ENCODE results near the gene DEK.

DNA sequence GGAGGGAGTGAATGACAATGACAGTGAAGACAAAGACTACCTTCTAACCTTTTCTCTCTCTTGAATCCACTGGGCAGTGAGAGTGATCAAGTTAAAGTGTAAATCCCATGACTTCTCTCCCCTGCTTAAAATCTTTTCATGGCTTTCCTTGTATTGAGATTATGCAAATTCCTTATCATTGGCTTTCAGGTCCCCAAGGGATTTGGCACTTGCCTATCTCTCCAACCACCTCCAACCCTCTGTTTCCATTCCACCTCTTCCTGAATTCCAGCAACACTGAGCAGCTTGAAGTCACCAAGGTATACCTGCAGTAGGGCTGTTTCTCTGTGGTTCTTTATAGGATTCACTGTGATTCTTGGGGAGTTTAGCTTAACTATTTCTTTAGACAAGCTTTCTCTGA is 48.0 kb upstream of the DEK start:
- TF ChIP-seq, protein P1, sequence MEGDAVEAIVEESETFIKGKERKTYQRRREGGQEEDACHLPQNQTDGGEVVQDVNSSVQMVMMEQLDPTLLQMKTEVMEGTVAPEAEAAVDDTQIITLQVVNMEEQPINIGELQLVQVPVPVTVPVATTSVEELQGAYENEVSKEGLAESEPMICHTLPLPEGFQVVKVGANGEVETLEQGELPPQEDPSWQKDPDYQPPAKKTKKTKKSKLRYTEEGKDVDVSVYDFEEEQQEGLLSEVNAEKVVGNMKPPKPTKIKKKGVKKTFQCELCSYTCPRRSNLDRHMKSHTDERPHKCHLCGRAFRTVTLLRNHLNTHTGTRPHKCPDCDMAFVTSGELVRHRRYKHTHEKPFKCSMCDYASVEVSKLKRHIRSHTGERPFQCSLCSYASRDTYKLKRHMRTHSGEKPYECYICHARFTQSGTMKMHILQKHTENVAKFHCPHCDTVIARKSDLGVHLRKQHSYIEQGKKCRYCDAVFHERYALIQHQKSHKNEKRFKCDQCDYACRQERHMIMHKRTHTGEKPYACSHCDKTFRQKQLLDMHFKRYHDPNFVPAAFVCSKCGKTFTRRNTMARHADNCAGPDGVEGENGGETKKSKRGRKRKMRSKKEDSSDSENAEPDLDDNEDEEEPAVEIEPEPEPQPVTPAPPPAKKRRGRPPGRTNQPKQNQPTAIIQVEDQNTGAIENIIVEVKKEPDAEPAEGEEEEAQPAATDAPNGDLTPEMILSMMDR (IDR thresholded peaks at IDR 0.05) = no peak
- no peak for TF ChIP-seq EZH2 (IDR thresholded peaks at IDR 0.05; ENCODE audit: borderline replicate concordance, insufficient read depth, low read depth, low read length, poor library complexity, severe bottlenecking)
